SK-N-SH treated with all-trans-retinoic acid at 6 μM for 48 hours (cell line): ENCODE data around the gene BRAP.

Experiments
- ATAC-seq: fragments of 200-7000 bp; cut with Tn5 transposase; 3 replicates; pipeline ENCODE4 v1.9.1; 2020; ENCODE audit warnings: mild to moderate bottlenecking, moderate library complexity
- ARNTL ChIP-seq: fragments of 450-650 bp; formaldehyde crosslinking; IDR thresholded peaks from 2 replicates; pipeline ENCODE4 v1.5.0; 2020; ENCODE audit warnings: low read depth, mild to moderate bottlenecking, moderate library complexity, borderline replicate concordance
- BACH2 ChIP-seq: fragments of 250-450 bp; sonication (Bioruptor Pico); IDR thresholded peaks from 2 replicates; pipeline ENCODE4 v1.9.0; 2021; ENCODE audit warnings: mild to moderate bottlenecking, borderline replicate concordance
- ESRRG ChIP-seq: fragments of 250-450 bp; sonication (Bioruptor Pico); IDR thresholded peaks from 2 replicates; pipeline ENCODE4 v1.6.1; 2021; ENCODE audit warnings: mild to moderate bottlenecking
- GLIS3 ChIP-seq: fragments of 250-450 bp; sonication (Bioruptor Pico); IDR thresholded peaks from 2 replicates; pipeline ENCODE4 v1.5.0; 2020; ENCODE audit warnings: mild to moderate bottlenecking, moderate library complexity
- ISL1 ChIP-seq: fragments of 250-450 bp; sonication (Bioruptor Pico); IDR thresholded peaks from 2 replicates; pipeline ENCODE4 v2.1.2; 2022; ENCODE audit warnings: mild to moderate bottlenecking, moderate library complexity
- OSR1 ChIP-seq: fragments of 250-450 bp; sonication (Bioruptor Pico); IDR thresholded peaks from 2 replicates; pipeline ENCODE4 v1.8.0; 2022; ENCODE audit warnings: moderate library complexity, mild to moderate bottlenecking, inconsistent platforms
- PPARA ChIP-seq: fragments of 250-450 bp; sonication (Bioruptor Pico); IDR thresholded peaks from 2 replicates; pipeline ENCODE4 v1.5.0; 2020; ENCODE audit warnings: mild to moderate bottlenecking, borderline replicate concordance
- RARB ChIP-seq: fragments of 250-450 bp; sonication (Bioruptor Pico); IDR thresholded peaks from 2 replicates; pipeline ENCODE4 v1.8.0; 2021; ENCODE audit warnings: mild to moderate bottlenecking, moderate library complexity
- SNAI2 ChIP-seq: fragments of 250-450 bp; sonication (Bioruptor Pico); IDR thresholded peaks from 2 replicates; pipeline ENCODE4 v1.5.0; 2020; ENCODE audit warnings: mild to moderate bottlenecking, moderate library complexity
- TCF4 ChIP-seq: fragments of 250-450 bp; sonication (Bioruptor Pico); IDR thresholded peaks from 2 replicates; pipeline ENCODE4 v1.8.0; 2021; ENCODE audit warnings: mild to moderate bottlenecking, moderate library complexity, borderline replicate concordance
- TOX ChIP-seq: fragments of 250-450 bp; sonication (Bioruptor Pico); IDR thresholded peaks from 2 replicates; pipeline ENCODE4 v1.8.0; 2021; ENCODE audit warnings: mild to moderate bottlenecking, moderate library complexity, borderline replicate concordance
- ZC3H10 ChIP-seq: fragments of 250-450 bp; sonication (Bioruptor Pico); IDR thresholded peaks from 2 replicates; pipeline ENCODE4 v1.5.1; 2021; ENCODE audit warnings: mild to moderate bottlenecking, moderate library complexity
- ZFP3 ChIP-seq: fragments of 250-450 bp; sonication (Bioruptor Pico); IDR thresholded peaks from 2 replicates; pipeline ENCODE4 v1.5.0; 2020; ENCODE audit warnings: mild to moderate bottlenecking, moderate library complexity
- ZFP30 ChIP-seq: fragments of 450-650 bp; formaldehyde crosslinking; IDR thresholded peaks from 2 replicates; pipeline ENCODE4 v1.5.0; 2022; ENCODE audit warnings: mild to moderate bottlenecking, moderate library complexity
- ZNF565 ChIP-seq: fragments of 450-650 bp; formaldehyde crosslinking; conservative IDR thresholded peaks from 2 replicates; pipeline ENCODE4 v1.5.0; 2020; ENCODE audit warnings: low read depth, mild to moderate bottlenecking, moderate library complexity
- ZNF70 ChIP-seq: fragments of 450-650 bp; formaldehyde crosslinking; IDR thresholded peaks from 2 replicates; pipeline ENCODE4 v1.5.0; 2020; ENCODE audit warnings: mild to moderate bottlenecking, moderate library complexity
- ZNF8 ChIP-seq: fragments of 450-650 bp; formaldehyde crosslinking; IDR thresholded peaks from 2 replicates; pipeline ENCODE4 v1.5.0; 2020; ENCODE audit warnings: mild to moderate bottlenecking, moderate library complexity
- TF ChIP-seq, protein P1 (sequence below): fragments of 250-450 bp; sonication (Bioruptor Pico); IDR thresholded peaks from 2 replicates; pipeline ENCODE4 v1.8.0; 2021; ENCODE audit warnings: low read depth, mild to moderate bottlenecking, moderate library complexity, borderline replicate concordance
- TF ChIP-seq, protein P2 (sequence below): fragments of 250-450 bp; sonication (Bioruptor Pico); IDR thresholded peaks from 2 replicates; pipeline ENCODE4 v1.5.1; 2021; ENCODE audit warnings: mild to moderate bottlenecking, moderate library complexity
- TF ChIP-seq, protein P3 (sequence below): fragments of 250-450 bp; sonication (Bioruptor Pico); IDR thresholded peaks from 2 replicates; pipeline ENCODE4 v1.8.0; 2020; ENCODE audit warnings: mild to moderate bottlenecking, moderate library complexity, borderline replicate concordance
- TF ChIP-seq, protein P4 (sequence below): fragments of 250-450 bp; sonication (Bioruptor Pico); IDR thresholded peaks from 2 replicates; pipeline ENCODE4 v1.5.1; 2020; ENCODE audit warnings: low read depth, mild to moderate bottlenecking, moderate library complexity

The BRAP gene, protein sequence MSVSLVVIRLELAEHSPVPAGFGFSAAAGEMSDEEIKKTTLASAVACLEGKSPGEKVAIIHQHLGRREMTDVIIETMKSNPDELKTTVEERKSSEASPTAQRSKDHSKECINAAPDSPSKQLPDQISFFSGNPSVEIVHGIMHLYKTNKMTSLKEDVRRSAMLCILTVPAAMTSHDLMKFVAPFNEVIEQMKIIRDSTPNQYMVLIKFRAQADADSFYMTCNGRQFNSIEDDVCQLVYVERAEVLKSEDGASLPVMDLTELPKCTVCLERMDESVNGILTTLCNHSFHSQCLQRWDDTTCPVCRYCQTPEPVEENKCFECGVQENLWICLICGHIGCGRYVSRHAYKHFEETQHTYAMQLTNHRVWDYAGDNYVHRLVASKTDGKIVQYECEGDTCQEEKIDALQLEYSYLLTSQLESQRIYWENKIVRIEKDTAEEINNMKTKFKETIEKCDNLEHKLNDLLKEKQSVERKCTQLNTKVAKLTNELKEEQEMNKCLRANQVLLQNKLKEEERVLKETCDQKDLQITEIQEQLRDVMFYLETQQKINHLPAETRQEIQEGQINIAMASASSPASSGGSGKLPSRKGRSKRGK

DNA sequence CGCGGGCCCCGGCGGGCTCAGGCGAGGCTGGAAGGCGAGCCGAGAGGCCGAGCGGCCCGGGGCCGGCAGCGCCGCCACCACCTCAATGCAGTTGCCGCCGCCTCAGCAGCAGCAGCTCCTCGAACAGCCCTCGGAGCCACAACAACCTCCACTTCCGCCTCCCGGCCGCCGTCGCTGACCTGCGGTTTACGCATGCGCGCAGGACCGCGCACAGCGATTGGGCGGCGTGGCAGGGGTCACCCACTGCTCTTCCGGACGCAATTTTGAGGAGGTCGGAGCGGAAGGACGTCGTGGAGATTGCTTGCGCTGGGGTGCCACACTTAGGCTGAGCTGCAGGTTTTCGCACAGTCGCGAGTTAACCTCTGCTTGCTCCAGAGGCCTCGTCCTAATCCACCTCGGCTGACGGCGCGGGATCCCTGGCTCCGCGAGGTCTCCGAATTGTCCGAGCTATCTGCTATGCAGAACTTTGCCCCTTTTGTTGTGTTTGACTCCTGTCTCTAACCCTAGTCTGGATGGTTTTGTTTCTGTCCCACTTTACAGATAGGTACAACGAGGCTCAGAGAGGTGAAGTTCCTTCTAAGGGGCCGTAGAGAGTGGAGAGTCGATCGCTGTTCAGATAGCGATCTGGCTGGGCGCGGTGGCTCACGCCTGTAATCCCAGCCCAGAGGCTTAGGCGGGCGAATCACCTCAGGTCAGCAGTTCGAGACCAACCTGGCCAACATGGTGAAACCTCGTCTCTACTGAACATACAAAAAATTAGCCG lies at the start of gene BRAP, which contains the start of gene ACAD10:
TSS of gene BRAP (minus strand) at position 146 of the 763 bp plus-strand sequence. CDS start 164 bp downstream, outside the sequence.
TSS of gene ACAD10 (plus strand) at position 243 of the 763 bp plus-strand sequence. CDS start 6,657 bp downstream, outside the sequence.
- TF ChIP-seq SNAI2 (CRISPR knock-in tag) (no peak), ZNF8 (CRISPR knock-in tag) (0 out of 2 replicates have a peak, but pooled peaks have one; percentile 8)
- TF ChIP-seq, protein P1, sequence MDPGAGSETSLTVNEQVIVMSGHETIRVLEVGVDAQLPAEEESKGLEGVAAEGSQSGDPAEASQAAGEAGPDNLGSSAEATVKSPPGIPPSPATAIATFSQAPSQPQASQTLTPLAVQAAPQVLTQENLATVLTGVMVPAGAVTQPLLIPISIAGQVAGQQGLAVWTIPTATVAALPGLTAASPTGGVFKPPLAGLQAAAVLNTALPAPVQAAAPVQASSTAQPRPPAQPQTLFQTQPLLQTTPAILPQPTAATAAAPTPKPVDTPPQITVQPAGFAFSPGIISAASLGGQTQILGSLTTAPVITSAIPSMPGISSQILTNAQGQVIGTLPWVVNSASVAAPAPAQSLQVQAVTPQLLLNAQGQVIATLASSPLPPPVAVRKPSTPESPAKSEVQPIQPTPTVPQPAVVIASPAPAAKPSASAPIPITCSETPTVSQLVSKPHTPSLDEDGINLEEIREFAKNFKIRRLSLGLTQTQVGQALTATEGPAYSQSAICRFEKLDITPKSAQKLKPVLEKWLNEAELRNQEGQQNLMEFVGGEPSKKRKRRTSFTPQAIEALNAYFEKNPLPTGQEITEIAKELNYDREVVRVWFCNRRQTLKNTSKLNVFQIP (CRISPR knock-in tag) = 0 out of 2 replicates have a peak, but pooled peaks have one; percentile 49
- TF ChIP-seq, all 23 proteins: peak for 2

DNA sequence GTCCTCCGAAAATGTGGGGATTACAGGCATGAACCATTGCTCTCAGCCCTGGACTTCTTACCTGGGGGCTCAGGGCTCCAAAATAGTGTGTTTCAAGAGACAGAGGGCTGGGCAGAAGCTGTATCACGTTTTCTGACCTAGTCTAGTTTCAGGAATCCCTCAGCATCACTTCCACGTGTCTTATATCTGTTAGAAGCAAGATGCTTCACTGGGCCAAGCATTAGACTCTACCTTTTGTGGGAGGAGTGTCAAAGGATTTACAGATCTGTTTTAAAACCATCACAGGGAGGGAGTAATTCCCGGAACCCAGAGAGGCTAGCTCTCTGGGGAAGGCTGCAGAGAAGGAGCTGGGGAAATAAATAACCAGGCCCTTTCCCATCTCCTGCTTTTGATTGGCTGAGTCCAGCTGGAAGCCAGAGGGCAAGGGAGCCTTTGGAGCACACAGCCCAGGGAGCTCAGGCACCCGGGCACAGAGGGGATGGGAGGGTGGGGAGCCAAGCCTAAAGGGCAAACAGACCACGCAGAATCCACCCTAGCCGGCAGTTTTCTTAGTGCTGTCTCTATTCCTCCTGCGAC lies 47.7 kb upstream of the BRAP start:
- ATAC-seq = no peak
- TF ChIP-seq, protein P2, sequence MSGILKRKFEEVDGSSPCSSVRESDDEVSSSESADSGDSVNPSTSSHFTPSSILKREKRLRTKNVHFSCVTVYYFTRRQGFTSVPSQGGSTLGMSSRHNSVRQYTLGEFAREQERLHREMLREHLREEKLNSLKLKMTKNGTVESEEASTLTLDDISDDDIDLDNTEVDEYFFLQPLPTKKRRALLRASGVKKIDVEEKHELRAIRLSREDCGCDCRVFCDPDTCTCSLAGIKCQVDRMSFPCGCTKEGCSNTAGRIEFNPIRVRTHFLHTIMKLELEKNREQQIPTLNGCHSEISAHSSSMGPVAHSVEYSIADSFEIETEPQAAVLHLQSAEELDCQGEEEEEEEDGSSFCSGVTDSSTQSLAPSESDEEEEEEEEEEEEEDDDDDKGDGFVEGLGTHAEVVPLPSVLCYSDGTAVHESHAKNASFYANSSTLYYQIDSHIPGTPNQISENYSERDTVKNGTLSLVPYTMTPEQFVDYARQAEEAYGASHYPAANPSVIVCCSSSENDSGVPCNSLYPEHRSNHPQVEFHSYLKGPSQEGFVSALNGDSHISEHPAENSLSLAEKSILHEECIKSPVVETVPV (CRISPR knock-in tag) = no peak
- no peak for TF ChIP-seq SNAI2 (CRISPR knock-in tag)
- TF ChIP-seq, protein P3, sequence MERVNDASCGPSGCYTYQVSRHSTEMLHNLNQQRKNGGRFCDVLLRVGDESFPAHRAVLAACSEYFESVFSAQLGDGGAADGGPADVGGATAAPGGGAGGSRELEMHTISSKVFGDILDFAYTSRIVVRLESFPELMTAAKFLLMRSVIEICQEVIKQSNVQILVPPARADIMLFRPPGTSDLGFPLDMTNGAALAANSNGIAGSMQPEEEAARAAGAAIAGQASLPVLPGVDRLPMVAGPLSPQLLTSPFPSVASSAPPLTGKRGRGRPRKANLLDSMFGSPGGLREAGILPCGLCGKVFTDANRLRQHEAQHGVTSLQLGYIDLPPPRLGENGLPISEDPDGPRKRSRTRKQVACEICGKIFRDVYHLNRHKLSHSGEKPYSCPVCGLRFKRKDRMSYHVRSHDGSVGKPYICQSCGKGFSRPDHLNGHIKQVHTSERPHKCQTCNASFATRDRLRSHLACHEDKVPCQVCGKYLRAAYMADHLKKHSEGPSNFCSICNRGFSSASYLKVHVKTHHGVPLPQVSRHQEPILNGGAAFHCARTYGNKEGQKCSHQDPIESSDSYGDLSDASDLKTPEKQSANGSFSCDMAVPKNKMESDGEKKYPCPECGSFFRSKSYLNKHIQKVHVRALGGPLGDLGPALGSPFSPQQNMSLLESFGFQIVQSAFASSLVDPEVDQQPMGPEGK (CRISPR knock-in tag) = no peak
- TF ChIP-seq ESRRG (CRISPR knock-in tag) = no peak
- TF ChIP-seq ISL1 (CRISPR knock-in tag) = no peak
- no peak for TF ChIP-seq ZNF565 (CRISPR knock-in tag)
- no peak for TF ChIP-seq ZNF8 (CRISPR knock-in tag)
- no peak for TF ChIP-seq ARNTL
- TF ChIP-seq TOX (CRISPR knock-in tag) = no peak
- TF ChIP-seq BACH2 (CRISPR knock-in tag) = no peak
- TF ChIP-seq PPARA (CRISPR knock-in tag) = no peak
- TF ChIP-seq, protein P4, sequence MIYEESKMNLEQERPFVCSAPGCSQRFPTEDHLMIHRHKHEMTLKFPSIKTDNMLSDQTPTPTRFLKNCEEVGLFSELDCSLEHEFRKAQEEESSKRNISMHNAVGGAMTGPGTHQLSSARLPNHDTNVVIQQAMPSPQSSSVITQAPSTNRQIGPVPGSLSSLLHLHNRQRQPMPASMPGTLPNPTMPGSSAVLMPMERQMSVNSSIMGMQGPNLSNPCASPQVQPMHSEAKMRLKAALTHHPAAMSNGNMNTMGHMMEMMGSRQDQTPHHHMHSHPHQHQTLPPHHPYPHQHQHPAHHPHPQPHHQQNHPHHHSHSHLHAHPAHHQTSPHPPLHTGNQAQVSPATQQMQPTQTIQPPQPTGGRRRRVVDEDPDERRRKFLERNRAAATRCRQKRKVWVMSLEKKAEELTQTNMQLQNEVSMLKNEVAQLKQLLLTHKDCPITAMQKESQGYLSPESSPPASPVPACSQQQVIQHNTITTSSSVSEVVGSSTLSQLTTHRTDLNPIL = no peak
- no peak for TF ChIP-seq ZC3H10 (CRISPR knock-in tag)
- no peak for TF ChIP-seq GLIS3 (CRISPR knock-in tag)
- TF ChIP-seq ZNF70 = no peak
- no peak for TF ChIP-seq OSR1 (CRISPR knock-in tag)

More for the DNA sequence above, at the start of gene BRAP, which contains the start of gene ACAD10:
- ATAC-seq = peak; percentile 97

DNA sequence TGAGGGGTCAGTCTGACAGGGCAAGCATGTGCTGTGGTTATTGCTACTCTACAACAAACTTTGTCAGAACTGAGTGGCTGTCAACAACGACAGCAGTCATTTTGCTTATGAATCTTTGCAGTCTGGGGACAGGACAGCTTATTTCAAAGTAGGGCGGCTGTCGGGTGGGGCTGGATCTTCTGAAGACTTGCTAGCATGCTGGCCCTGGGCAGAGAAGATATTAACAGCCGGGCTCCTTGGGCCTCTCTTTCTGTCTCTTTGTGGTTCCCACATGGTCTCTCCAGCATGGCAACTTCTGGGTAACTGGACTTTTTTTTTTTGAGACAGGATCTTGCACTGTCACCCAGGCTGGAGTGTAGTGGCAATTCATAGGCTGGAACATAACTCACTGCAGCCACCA lies 47.0 kb upstream of the BRAP start:
- no peak for ATAC-seq
- TF ChIP-seq ZFP3 (CRISPR knock-in tag) (no peak), PPARA (CRISPR knock-in tag) (no peak), ZNF8 (CRISPR knock-in tag) (no peak), RARB (CRISPR knock-in tag) (no peak), ZFP30 (CRISPR knock-in tag) (no peak), ZNF565 (CRISPR knock-in tag) (no peak), TCF4 (CRISPR knock-in tag) (no peak), ESRRG (CRISPR knock-in tag) (no peak), OSR1 (CRISPR knock-in tag) (no peak)
- TF ChIP-seq, protein P3 (CRISPR knock-in tag) = no peak
- TF ChIP-seq, protein P4 = no peak
- TF ChIP-seq, protein P1 (CRISPR knock-in tag) = no peak
